GM19023 (cell line): ENCODE measurements around the gene PSMB1.
"Not testable (repeated sequence)": the region's sequence is repeated elsewhere in the genome, so short reads cannot be mapped to it uniquely, and the experiment has no call there.

ENCODE experiments used
- ATAC-seq: cut with Tn5 transposase; IDR thresholded peaks from one replicate; pipeline ENCODE4 v1.9.1; 2021; ENCODE audit warnings: mild to moderate bottlenecking, moderate library complexity; ENCODE audit not compliant: unreplicated experiment

PSMB1 gene

DNA sequence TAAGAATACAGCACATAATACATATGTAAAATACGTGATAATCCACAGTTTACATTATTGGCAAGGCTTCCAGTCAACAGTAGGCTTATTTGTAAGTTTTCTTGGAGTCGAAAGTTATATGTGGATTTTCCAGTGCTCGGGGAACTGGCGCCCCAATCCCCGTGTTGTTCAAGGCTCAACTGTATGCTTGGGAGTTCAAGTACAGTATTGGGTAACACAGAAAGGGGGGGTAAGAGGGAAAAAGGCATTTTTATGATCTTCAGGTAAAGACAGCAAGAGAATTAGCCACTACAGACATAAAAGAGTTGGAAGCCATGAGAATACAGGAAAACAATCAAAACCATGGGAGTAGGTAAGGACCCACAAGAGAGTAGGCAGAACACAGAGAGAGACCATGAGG is 16.4 kb downstream of the PSMB1 start:
- ATAC-seq, result no peak

DNA sequence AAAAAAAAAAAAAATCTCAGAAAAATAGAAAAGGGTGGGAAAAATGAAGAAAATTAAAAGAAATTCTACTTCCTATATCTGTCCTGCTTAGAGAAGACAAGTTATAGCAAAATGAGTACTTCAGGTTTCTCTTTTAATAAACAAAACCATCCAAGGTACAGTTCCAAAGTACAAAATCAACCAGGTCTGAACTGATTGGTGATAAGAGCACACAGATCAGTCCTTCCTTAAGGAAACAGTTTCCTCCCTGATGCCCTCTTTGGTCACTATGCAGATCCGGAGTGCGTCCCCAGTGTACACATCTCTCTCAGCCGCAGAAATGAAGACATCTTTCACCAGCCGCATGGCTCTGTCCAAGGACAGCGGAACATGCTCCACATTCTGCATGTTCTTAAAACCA is 18.1 kb downstream of the PSMB1 start:
- no peak for ATAC-seq

DNA sequence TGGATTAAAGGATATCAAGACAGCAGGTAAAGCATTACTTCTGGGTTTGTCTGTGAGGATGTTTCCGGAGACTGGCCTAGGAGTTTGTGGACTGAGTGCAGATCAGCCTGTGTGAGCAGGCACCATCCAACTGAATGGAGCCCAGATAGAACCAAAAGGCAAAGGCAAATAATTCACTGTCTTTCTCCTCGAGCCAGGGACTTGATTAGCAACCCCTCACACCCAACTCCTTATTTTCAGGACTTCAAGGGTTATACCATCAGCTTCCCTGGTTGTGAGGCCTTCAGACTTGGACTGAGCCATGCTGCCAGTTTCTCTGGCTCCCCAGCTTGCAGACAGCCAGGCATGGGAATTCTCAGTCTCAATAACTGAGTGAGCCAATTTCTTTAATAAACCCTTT is 19.3 kb downstream of the PSMB1 start:
- ATAC-seq, result no peak

DNA sequence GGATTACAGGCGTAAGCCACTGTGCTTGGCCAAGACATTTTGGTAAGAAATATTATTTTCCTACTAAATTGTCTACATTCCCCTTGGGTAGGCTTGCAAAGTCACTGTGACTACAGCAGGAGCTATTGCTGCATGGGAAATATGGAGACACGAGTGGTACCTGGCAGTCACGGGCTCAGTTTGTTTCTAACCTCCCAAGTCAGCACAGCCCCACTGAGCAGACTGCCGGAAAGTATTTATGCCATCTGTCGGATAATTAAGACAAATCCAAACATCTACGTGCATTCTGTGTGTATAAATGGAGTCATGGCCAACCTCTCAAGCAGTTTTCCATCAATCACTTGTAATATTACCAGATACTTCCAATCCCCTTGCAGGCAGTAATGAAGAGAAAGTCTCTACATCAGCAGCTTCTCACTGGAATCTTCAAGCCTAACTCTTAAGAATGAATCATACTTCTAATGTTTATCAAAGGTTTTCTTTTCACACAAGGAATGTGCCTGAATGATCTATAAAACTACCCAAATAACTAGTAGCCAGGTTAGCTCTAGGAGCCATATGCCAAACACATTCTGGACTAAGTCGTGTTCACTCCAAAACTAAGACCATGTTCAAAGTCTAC is 20.1 kb downstream of the PSMB1 start:
- no peak for ATAC-seq

DNA sequence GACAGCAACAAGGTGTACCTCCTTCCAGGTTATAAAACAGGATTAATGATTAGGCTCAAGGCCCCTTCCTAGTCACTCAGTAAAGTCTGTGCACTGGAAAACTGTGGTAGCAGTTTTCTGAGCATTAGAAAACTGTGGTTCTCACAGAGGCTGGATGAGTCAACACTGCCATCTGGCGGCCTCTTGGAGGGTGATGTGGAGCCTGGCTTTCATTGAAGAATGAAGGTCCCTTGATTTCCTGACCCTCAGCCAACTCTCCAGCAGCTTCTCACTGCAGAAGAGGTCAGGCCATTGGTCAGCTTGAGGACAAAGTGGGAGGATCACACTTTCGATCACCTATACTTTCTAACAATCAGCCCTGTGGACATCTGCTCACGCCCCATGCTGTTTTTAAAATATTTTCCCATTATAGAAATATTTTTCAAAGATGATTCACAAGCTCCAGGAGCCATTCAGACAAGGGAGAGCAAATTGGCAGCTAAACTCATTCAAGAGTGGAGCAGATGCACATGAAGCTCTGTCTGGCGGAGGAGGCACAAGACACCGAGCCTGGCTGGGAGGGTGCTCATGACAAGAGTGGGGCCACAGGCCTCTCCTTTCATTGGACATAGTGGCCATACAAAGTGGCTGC is 23.2 kb downstream of the PSMB1 start:
- peak; percentile 74 for ATAC-seq

DNA sequence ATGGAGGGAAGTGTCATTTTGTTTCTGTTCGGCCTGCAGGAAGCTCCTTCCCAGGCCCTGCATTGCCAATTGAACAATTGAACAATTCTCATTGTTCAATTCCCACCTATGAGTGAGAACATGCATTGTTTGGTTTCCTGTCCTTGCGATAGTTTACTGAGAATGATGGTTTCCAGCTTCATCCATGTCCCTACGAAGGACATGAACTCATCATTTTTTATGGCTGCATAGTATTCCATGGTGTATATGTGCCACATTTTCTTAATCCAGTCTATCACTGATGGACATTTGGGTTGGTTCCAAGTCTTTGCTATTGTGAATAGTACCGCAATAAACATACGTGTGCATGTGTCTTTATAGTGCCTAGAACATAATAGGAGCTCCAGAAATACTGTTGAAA is 25.1 kb downstream of the PSMB1 start:
- not testable (repeated sequence) for ATAC-seq

DNA sequence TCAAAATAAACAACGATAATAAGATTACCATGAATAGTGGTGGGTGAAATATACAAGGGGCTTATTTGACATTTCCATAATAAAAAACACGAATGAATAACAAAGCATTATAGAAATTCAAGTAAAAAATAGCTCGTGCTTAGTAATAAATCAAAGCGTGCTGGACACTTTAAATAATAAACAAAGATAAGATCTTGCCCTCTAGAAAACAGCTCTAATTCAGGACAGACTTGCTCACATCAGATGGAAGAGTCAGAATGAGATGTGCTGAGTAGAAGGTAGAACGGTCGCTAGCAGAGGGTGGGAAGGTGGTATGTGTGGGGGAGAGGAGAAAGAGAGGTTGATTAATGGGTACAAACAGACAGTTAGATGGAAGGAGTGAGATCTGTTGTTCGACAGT is 27.3 kb downstream of the PSMB1 start:
- no peak for ATAC-seq

DNA sequence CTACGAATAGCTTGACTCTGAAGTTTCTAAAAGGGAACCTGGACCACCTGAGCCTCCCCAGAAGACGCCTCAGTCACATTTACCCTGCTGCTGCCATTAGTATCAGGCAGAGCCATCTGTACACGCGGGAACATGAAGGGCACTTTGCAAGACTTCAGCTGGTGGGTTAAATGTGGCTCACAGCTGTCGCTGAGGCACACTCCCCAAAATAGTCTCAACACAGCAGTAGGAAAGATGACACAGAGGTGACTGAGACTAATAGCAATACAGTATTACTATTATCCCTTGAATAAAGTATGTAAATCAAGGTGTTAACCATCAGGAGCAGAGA is 29.0 kb downstream of the PSMB1 start:
- no peak for ATAC-seq

DNA sequence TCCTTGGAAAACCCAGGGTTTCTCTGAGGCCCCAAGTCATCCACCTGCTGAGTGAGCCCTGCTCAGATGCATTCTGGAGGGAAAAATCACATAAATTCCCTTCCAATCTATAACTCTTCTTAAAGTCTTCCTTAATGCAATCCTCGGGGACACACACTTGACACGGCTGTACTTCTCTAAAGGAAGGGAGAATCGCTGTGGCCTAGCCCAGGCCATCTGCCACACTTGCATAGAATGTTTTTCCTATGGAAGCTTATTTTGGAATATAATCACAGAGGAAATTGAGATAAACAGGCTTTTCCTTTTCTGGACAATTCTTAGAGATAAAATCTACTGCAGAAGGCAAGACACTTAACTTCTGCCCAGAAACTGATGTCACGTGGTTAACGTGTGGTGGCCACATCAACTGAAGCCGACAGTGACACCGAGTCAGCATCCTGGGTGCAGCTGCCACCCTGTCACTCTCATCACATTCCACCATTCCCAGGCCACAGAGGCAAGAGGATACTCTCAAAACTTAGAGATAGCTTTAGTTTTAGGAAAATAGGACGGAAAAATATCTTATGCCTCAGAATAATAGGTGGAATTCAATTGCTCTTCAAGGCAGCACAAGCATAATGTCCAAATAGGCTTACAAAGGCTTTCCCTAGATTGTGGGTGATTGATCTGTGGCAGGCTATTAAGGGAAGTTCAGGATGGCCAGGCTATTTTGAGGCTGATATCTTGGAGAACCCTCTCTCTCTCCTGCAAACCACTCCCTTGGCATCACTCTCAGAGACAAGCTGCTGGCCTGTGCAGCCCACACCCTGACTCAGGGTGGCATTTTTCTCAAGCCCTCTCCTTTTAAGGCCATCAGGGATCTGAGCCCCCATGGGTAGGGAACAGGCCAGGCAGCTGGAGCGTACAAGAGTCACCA is 29.6 kb downstream of the PSMB1 start:
- no peak for ATAC-seq

DNA sequence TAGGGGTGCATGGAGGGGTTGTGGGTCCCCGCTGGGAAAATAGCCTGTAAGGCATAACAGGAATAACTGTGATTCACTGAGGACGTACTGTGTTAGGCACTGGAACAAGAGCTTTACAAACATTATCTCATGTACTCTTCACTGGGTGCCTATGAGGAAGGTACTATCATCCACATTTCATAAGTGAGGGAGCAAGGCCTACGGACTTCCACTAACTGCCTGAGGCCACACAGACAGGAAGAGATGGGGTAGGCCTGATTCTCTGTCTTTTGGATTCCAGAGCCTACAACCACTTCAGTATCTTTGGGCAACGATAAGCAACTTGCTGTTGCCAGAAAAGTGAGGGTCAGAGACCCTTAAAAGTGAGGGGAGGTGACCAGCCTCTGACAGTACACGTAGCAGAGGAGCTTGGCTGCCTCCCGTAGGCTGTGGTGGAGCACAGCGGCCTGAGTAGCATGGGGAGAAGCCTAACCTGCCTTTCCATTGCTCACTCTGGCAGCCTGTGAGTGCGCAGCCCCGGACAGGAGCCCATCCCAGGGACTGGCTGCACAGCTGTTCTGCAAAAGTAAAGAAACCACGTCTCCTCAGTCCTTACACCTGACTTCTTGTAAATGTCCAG is 30.4 kb downstream of the PSMB1 start:
- ATAC-seq, result no peak

DNA sequence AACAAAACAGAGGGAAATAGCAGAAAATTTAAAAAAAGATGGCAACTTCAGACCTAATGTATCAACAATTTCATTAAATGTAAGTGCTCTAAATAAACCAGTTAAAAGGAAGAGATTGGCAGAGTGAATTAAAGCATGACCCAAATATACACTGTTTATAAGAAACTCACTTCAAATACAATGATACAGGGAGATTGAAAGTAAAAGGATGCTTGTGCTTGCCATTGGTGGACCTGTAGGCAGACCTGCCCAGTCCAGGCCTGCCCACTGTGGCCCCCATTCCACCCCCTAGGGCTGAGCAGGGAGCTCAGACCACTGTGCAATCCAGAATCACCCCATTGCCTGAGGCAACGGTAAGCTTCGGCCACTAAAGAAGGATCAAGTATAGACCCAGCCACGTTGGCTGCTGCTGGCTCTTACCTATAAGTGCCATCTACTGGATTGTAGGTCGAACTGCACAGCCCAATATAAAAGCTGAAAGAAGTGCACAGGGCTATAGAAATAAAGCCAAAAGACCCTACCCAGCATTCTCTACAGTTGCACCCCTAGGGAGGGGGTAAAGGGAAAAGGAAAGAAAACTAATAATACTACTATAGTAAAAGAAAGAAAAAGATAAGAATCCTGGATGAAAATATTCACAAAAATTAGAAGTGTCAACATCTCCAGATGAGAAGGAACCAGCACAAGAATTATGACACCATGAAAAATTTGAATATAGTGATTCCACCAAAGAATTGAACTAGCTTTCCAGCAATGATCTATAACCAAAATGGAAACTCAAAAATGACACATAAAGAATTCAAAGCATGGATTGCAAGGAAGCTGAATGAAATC is 36.1 kb downstream of the PSMB1 start:
- ATAC-seq, result peak; percentile 91

DNA sequence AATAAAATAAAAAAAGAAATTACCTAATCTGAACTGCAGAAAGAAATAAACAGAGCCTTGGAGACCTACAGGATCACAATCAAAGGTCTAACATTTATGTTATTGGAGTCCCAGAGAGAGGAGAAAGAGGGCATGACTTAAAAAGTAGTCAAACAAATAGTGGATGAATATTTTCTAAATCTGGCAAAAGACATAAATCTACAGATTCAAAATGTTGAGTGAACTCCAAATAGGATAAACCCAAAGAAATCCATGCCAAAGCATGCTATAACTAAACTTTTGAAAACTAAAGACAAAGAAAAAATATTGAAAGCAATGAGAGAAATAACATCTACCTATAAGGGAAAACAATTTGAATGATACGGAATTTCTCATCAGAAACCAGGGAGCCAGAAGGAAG is 38.2 kb downstream of the PSMB1 start:
- ATAC-seq, result no peak

DNA sequence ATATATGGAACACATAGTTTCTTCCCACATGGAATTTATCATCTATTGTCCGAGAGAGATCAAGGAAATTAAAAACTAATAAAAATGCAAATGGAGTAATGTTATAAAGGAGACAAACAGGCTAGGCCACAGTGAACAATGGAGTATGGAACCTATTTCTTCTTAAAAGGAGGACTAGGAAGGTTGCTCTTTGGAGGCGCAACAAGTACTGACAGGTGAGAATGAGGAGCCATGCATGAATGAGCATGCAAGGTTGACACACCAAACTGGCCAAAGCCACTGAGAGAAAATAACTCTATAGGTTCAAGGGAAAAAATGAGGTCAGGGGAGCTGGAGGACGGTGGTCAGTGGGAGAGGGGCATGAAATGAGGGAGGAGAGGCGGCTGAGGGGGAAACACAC is 40.9 kb downstream of the PSMB1 start:
- ATAC-seq, result no peak

DNA sequence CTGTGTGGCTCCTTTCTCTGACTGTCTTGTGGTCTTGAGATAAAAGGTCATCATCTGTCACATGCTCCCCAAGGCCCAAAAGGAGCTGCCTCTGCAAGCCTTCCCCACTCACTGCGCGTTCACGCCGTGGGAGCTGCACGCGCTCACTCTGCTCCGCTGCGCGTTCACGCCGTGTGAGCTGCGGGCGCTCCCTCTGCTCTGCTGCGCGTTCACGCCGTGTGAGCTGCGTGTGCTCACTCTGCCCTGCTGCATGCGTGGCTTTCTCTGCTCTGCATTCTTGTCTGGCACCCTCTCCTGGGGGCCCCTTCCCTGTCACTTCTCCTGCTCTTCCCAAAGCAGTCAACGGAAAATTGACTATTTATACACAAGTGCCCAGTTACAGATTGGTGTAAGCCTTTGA is 42.5 kb downstream of the PSMB1 start:
- no peak for ATAC-seq

DNA sequence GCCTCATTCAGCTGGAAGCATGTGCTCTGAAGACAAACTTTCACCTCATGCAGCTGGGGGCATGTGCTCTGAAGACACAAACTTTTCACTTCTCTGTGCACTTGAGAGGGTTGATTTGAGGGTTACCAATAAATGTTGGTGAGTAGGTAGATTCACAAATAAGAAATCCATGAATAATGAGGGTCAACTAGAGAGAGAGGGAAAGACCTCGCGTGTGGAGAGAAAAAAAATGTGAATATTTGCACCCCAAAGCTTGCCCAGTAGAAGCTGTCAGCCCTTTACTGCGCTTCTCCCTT is 43.4 kb downstream of the PSMB1 start:
- no peak for ATAC-seq

DNA sequence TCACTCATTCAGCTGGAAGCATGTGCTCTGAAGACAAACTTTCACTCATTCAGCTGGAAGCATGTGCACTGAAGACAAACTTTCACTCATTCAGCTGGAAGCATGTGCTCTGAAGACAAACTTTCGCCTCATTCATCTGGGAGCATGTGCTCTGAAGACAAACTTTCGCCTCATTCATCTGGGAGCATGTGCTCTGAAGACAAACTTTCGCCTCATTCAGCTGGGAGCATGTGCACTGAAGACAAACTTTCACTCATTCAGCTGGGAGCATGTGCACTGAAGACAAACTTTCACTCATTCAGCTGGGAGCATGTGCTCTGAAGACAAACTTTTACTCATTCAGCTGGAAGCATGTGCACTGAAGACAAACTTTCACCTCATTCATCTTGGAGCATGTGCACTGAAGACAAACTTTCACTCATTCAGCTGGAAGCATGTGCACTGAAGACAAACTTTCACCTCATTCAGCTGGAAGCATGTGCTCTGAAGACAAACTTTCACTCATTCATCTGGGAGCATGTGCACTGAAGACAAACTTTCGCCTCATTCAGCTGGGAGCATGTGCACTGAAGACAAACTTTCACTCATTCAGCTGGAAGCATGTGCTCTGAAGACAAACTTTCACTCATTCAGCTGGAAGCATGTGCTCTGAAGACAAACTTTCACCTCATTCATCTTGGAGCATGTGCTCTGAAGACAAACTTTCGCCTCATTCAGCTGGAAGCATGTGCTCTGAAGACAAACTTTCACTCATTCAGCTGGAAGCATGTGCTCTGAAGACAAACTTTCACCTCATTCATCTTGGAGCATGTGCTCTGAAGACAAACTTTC is 44.0 kb downstream of the PSMB1 start:
- ATAC-seq, result not testable (repeated sequence)

DNA sequence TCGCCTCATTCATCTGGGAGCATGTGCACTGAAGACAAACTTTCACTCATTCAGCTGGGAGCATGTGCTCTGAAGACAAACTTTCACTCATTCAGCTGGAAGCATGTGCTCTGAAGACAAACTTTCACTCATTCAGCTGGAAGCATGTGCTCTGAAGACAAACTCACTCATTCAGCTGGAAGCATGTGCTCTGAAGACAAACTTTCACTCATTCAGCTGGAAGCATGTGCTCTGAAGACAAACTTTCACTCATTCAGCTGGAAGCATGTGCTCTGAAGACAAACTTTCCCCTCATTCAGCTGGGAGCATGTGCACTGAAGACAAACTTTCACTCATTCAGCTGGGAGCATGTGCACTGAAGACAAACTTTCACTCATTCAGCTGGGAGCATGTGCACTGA is 44.8 kb downstream of the PSMB1 start:
- ATAC-seq, result not testable (repeated sequence)

DNA sequence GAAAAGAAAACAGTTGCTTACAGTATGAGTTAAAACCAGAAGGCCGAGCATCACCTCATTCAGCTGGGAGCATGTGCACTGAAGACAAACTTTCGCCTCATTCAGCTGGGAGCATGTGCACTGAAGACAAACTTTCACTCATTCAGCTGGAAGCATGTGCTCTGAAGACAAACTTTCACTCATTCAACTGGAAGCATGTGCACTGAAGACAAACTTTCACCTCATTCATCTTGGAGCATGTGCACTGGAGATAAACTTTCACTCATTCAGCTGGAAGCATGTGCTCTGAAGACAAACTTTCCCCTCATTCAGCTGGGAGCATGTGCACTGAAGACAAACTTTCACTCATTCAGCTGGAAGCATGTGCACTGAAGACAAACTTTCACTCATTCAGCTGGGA is 45.4 kb downstream of the PSMB1 start:
- not testable (repeated sequence) for ATAC-seq

DNA sequence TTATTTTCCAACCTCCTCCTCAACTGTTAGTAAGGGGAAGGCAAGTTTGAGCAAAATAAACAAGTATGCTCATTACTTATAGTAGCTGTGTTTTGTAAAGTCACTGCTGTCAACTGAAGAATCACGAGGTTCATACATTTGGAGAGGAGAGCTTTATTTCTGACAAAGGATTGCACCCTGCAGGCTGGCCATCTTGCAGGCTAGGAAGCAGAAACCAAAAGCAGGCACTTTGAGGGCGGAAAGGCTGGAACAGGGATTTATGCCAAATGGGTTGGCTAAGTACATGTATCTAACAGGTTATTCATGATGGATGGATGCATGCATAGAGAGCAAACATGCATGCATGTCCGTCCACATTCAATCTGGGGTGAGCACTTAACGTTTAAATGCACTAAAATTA is 46.7 kb downstream of the PSMB1 start:
- no peak for ATAC-seq

DNA sequence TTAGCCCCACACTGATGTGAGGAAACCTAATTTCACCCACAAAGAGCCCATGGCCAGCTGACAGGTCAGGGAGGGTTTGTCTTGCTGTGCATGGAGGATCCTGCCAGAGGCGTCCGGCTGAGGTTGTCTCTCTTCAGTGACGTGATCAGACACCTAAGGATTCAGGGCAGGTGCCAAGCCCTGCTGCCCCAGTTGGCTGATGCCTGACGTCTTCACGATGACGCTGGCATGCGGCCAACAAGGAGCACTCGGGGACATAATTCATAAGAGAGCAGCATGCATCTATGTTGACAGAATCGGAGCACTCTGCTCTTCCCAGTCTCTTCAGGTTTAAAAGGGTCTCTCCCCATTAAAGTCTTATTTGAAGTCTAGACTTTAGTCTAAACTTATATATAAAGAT is 47.8 kb downstream of the PSMB1 start:
- ATAC-seq, result no peak
